IMR-90 (cell line): ENCODE results near the gene APP. TPM values are rescaled to one million over a fixed set of nuclear protein-coding genes. Genes with fewer than 3 reads are reported as not detected.

Experiments
- ATAC-seq: fragments of 200-7000 bp; cut with Tn5 transposase; 2 replicates; pipeline ENCODE4 v1.9.1; 2020; ENCODE audit warnings: low read depth, mild to moderate bottlenecking, moderate library complexity
- BruUV-seq: library from RNA; stranded (reverse); fragments of 400-500 nt; replicated peaks from 2 replicates; lab custom pipeline; 2021; lab: Mats Ljungman, UMichigan
- CTCF ChIA-PET: fragments of 300-600 bp; formaldehyde crosslinking; extraction: SDS; loops from one replicate; lab custom pipeline; 2021; ENCODE audit warnings: antibody characterized with exemption; lab: Yijun Ruan, JAX
- POLR2A ChIA-PET: fragments of 300-600 bp; sonication (Branson Sonifier 250); formaldehyde crosslinking; loops from one replicate; lab custom pipeline; 2022; ENCODE audit warnings: antibody characterized with exemption; ENCODE audit not compliant: unreplicated experiment; lab: Charles Lee
- DNase-seq: peaks from one replicate; pipeline ENCODE4 v3.0.0; 2013
- H2AFZ ChIP-seq: replicated peaks from 2 replicates; pipeline ENCODE3; 2013; ENCODE audit warnings: low read length, mild to moderate bottlenecking; ENCODE audit not compliant: poor library complexity
- H2AK5ac ChIP-seq: 2 replicates; pipeline ENCODE4 v1.6.1; 2013; ENCODE audit warnings: low read depth, low read length, inconsistent platforms
- H2AK9ac ChIP-seq: replicated peaks from 2 replicates; pipeline ENCODE3; 2013; ENCODE audit warnings: mild to moderate bottlenecking, low read depth, low read length, moderate library complexity; ENCODE audit not compliant: poor library complexity
- H2BK120ac ChIP-seq: 2 replicates; pipeline ENCODE4 v1.6.1; 2013; ENCODE audit warnings: low read depth, low read length, inconsistent platforms
- H2BK15ac ChIP-seq: 3 replicates; pipeline ENCODE4 v1.6.1; 2013; ENCODE audit warnings: low read depth, low read length, inconsistent platforms
- H2BK20ac ChIP-seq: 2 replicates; pipeline ENCODE4 v1.6.1; 2013; ENCODE audit warnings: low read depth, mild to moderate bottlenecking, inconsistent platforms, low read length, moderate library complexity
- H2BK5ac ChIP-seq: 2 replicates; pipeline ENCODE4 v1.6.1; 2013; ENCODE audit warnings: mild to moderate bottlenecking, low read depth, low read length, inconsistent platforms; ENCODE audit not compliant: poor library complexity, severe bottlenecking
- H3K14ac ChIP-seq: replicated peaks from 2 replicates; pipeline ENCODE4 v1.6.1; 2013; ENCODE audit warnings: low read depth, low read length, inconsistent platforms
- H3K18ac ChIP-seq: 2 replicates; pipeline ENCODE4 v1.6.1; 2013; ENCODE audit warnings: low read depth, low read length, control low read depth
- H3K23ac ChIP-seq: 2 replicates; pipeline ENCODE4 v1.6.1; 2013; ENCODE audit warnings: low read depth, low read length, inconsistent platforms
- H3K27ac ChIP-seq: 2 replicates; pipeline ENCODE4 v1.5.1; 2013; ENCODE audit warnings: mild to moderate bottlenecking, control low read depth, low read length; ENCODE audit not compliant: insufficient read depth
- H3K27me3 ChIP-seq: 2 replicates; pipeline ENCODE4 v1.6.1; 2013; ENCODE audit warnings: low read length; ENCODE audit not compliant: control insufficient read depth, insufficient read depth
- H3K36me3 ChIP-seq: 2 replicates; pipeline ENCODE4 v1.6.1; 2013; ENCODE audit warnings: low read length, mixed read lengths; ENCODE audit not compliant: control insufficient read depth, insufficient read depth
- H3K4ac ChIP-seq: 2 replicates; pipeline ENCODE4 v1.6.1; 2013; ENCODE audit warnings: low read depth, low read length, inconsistent platforms
- H3K4me1 ChIP-seq: 2 replicates; pipeline ENCODE4 v1.6.1; 2013; ENCODE audit warnings: low read length, mixed read lengths; ENCODE audit not compliant: control insufficient read depth, insufficient read depth
- H3K4me2 ChIP-seq: 2 replicates; pipeline ENCODE4 v1.6.1; 2013; ENCODE audit warnings: low read depth, mild to moderate bottlenecking, control low read depth, low read length, moderate library complexity
- H3K4me3 ChIP-seq: 2 replicates; pipeline ENCODE4 v1.5.1; 2013; ENCODE audit warnings: low read depth, mild to moderate bottlenecking, control low read depth, low read length, moderate library complexity; ENCODE audit not compliant: insufficient read depth
- H3K56ac ChIP-seq: 2 replicates; pipeline ENCODE4 v1.6.1; 2013; ENCODE audit warnings: low read length, inconsistent platforms; ENCODE audit not compliant: insufficient read depth; ENCODE audit errors: extremely low read depth
- H3K79me1 ChIP-seq, 2 experiments: 2 replicates each; pipeline ENCODE4 v1.6.1; 2013; ENCODE audit warnings: low read length in 2 of 2, inconsistent platforms in 1 of 2, low read depth in 1 of 2
- H3K9ac ChIP-seq: 2 replicates; pipeline ENCODE4 v1.6.1; 2013; ENCODE audit warnings: low read depth, low read length, control low read depth
- H3K9me1 ChIP-seq: 2 replicates; pipeline ENCODE4 v1.6.1; 2013; ENCODE audit warnings: low read length, inconsistent platforms; ENCODE audit not compliant: insufficient read depth
- H3K9me3 ChIP-seq: 2 replicates; pipeline ENCODE4 v1.6.1; 2013; ENCODE audit warnings: low read length; ENCODE audit not compliant: control insufficient read depth, insufficient read depth
- H4K20me1 ChIP-seq: 2 replicates; pipeline ENCODE4 v1.6.1; 2013; ENCODE audit warnings: low read length, inconsistent platforms; ENCODE audit not compliant: insufficient read depth
- H4K5ac ChIP-seq: 2 replicates; pipeline ENCODE4 v1.6.1; 2013; ENCODE audit warnings: mild to moderate bottlenecking, low read depth, low read length, control low read depth
- H4K8ac ChIP-seq, 2 experiments: 2 replicates each; pipeline ENCODE4 v1.6.1; 2013; ENCODE audit warnings: low read depth in 2 of 2, low read length in 2 of 2, control low read depth in 1 of 2, inconsistent platforms in 1 of 2
- H4K91ac ChIP-seq: 2 replicates; pipeline ENCODE4 v1.6.1; 2013; ENCODE audit warnings: low read depth, low read length, inconsistent platforms; ENCODE audit not compliant: insufficient read depth
- ELK1 ChIP-seq: fragments of 150-350 bp; IDR thresholded peaks from 2 replicates; pipeline ENCODE4 v1.6.1; 2016; ENCODE audit warnings: low read depth, mild to moderate bottlenecking, low read length, moderate library complexity, borderline replicate concordance
- WGBS, 2 experiments: methylation state at CpG; one replicate each; pipeline versions ENCODE4 v1.1.5 to v1.1.7; 2013; ENCODE audit warnings: missing lambda C conversion rate in 2 of 2; ENCODE audit not compliant: insufficient read length in 1 of 2; ENCODE audit errors: extremely low coverage in 2 of 2; 5-methylcytosine and 5-hydroxymethylcytosine counted together
- dilution Hi-C: fragments of 300-500 bp; cut with HindIII; formaldehyde crosslinking; loops from one replicate; pipeline ENCODE4 v1.14.3; 2018; ENCODE audit warnings: low sequenced_read_pairs; ENCODE audit not compliant: unreplicated experiment
- in situ Hi-C: fragments of 300-500 bp; cut with MboI; formaldehyde crosslinking; loops from 3 replicates; pipeline ENCODE4 v1.14.3; 2019; ENCODE audit warnings: low sequenced_read_pairs, inconsistent platforms, mixed read lengths
- intact Hi-C: fragments of 100-400 bp; cut with micrococcal nuclease; formaldehyde crosslinking; loops from 2 replicates; pipeline ENCODE4 v1.10.0; 2022
- polyA plus RNA-seq, 3 experiments: library from polyadenylated mRNA; depleted of rRNA; stranded (reverse); fragments of >200 nt; gene quantifications; 2 replicates each; pipeline ENCODE4 v1.2.3, GENCODE V29; 2012; ENCODE audit warnings: low replicate concordance in 1 of 3
- total RNA-seq: library from RNA; depleted of rRNA; stranded (reverse); fragments of >200 nt; gene quantifications from 2 replicates; pipeline ENCODE4 v1.2.3, GENCODE V29; 2012

APP gene
- total and polyA plus RNA-seq, 2 of the 4 experiments (the other 2 are of a cell fraction) = 191 to 530 TPM

DNA sequence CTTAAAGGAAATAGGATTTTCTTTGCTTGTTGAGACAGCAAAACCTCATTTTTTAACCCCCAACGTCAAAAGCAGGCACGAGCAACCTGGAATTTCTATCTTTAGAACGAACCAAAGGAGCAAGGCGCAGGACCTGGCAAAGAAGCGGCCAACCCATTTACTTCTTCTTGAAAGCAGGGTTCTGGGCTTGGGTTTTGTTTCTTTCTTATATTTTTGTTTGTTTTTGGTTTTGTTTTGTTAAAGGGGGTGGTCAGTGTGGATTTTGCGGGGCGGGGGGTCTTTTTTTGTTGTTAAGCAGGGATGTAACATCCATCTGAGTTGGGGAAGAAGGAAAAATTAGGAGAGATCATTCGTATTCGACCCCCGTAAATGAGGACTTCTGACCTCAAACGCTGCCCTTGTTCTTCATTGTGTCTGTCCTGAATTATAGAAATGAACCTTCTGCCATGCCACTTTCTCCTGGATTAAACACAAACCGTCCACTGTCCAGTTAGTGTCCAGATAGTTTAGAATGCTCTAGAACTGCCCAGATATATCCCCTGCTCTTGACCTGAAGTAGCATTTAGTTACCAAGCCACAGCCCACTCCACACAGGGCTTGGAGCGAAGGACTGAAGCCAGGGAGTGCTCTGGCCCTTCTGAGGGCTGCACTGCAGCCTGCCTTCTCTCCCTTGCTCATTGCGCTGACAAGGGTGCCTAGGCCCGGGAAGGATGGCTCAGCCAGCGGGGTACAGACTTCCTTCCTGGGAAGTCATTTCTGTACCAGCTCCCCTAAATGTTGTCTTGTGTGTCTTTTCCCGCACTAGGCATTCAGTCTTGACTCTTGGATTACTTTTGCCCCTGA is 909 bp upstream of the APP start:
- dilution Hi-C loops = no loop called here
- H2AK5ac ChIP-seq = no peak overlapping the region
- peak overlapping the region; percentile 62 for H3K4me3 ChIP-seq
- H3K27me3 ChIP-seq = no peaks in the 10 kb centered on the region
- in situ Hi-C loops = no loop called here
- no peak overlapping the region for H2BK120ac ChIP-seq
- intact Hi-C loops = loop anchor here (2.0 kb wide), 1 partner anchor 101 kb away; no protein-coding TSS in a partner anchor
- no peak overlapping the region for H4K5ac ChIP-seq
- peaks cover 3% of the 10 kb centered on the region; the same call in 1 of the 2 replicates for H3K9me1 ChIP-seq
- no peak overlapping the region for H2BK5ac ChIP-seq
- no peak overlapping the region for H2BK15ac ChIP-seq
- no peak overlapping the region for H3K4ac ChIP-seq
- 84% methylated on average over 3 of the region's 17 CpGs; no CpG with 5 or more reads in 1 of the 2 experiments for WGBS, 2 experiments
- no peak overlapping the region for H4K8ac ChIP-seq
- H3K27ac ChIP-seq = no peak overlapping the region
- peaks cover 3 to 24% of the 10 kb centered on the region in 2 experiments; a peak in 2 of 4 replicates for H3K79me1 ChIP-seq
- no peak overlapping the region for H4K91ac ChIP-seq
- H3K18ac ChIP-seq = no peak overlapping the region
- peaks cover 10% of the 10 kb centered on the region for H4K20me1 ChIP-seq
- no TSS peak for BruUV-seq
- peak overlapping the region; percentile 96 for H2AFZ ChIP-seq
- ChIA-PET POLR2A (no interaction called here), CTCF (interaction anchor here (0.6 to 1.2 kb wide), 5 partner anchors 8 to 119 kb away, joined by 3 read pairs; no protein-coding TSS in a partner anchor)
- H3K9me3 ChIP-seq = no peaks in the 10 kb centered on the region
- H3K9ac ChIP-seq = peak overlapping the region; percentile 40
- no peak overlapping the region for H3K14ac ChIP-seq
- no peak for TF ChIP-seq ELK1
- no peaks in the 10 kb centered on the region for H3K36me3 ChIP-seq
- no peak overlapping the region for H3K56ac ChIP-seq
- no peak for DNase-seq
- no peak overlapping the region for H3K23ac ChIP-seq
- H3K4me1 ChIP-seq = peaks cover 8% of the 10 kb centered on the region
- H2AK9ac ChIP-seq = no peak overlapping the region
- H3K4me2 ChIP-seq = peak overlapping the region; percentile 96
- no peak for ATAC-seq
- H2BK20ac ChIP-seq = no peak overlapping the region
